ENCODE data around the gene PMM1. TPM values are rescaled to one million over a fixed set of nuclear protein-coding genes. Genes with fewer than 3 reads are reported as not detected.
A peak's percentile ranks its signal among the peaks of the same experiment; 100 is the strongest.
"Not testable (repeated sequence)": the region's sequence is repeated elsewhere in the genome, so short reads cannot be mapped to it uniquely, and the experiment has no call there.

Gene PMM1
- total RNA-seq, 2 experiments from 2014 or later: 17.0 to 40.5 TPM

DNA sequence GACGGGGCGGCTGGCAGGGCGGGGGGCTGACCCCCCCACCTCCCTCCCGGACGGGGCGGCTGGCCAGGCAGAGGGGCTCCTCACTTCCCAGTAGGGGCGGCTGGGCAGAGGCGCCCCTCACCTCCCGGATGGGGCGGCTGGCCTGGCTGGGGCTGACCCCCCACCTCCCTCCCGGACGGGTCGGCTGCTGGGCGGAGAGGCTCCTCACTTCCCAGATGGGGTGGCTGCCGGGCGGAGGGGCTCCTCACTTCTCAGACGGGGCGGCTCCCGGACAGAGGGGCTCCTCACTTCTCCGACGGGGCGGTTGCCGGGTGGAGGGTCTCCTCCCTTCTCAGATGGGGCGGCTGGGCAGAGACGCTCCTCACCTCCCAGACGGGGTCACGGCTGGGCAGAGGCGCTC is 41.5 kb upstream of the PMM1 start:
- H3K4me1 ChIP-seq (ENCODE audit: insufficient read depth, low read length, poor library complexity, severe bottlenecking); H3K9me3 ChIP-seq (ENCODE audit: low read length); intact Hi-C loops (cut with micrococcal nuclease; ENCODE audit: unreplicated experiment); H3K4me2 ChIP-seq (ENCODE audit: low read length); DNase-seq (ENCODE audit: low spot score); BruUV-seq (replicated peaks); H2AFZ ChIP-seq (ENCODE audit: low read length); CTCF ChIA-PET (ENCODE audit: unreplicated experiment); H3K27ac ChIP-seq (ENCODE audit: low read depth, low read length, poor library complexity, severe bottlenecking); H4K20me1 ChIP-seq (ENCODE audit: insufficient read depth, low read length); POLR2A ChIA-PET; H3K4me3 ChIP-seq (ENCODE audit: low read depth, low read length, poor library complexity, severe bottlenecking); H3K9me2 ChIP-seq (ENCODE audit: insufficient read depth, low read length): not testable (repeated sequence)
- Histone ChIP-seq H3K36me3 (ENCODE audit: insufficient read depth, low read length) (peaks cover 95% of the 10 kb centered on the region), H3K79me2 (ENCODE audit: insufficient read depth, low read depth, low read length) (peaks cover 51% of the 10 kb centered on the region)

DNA sequence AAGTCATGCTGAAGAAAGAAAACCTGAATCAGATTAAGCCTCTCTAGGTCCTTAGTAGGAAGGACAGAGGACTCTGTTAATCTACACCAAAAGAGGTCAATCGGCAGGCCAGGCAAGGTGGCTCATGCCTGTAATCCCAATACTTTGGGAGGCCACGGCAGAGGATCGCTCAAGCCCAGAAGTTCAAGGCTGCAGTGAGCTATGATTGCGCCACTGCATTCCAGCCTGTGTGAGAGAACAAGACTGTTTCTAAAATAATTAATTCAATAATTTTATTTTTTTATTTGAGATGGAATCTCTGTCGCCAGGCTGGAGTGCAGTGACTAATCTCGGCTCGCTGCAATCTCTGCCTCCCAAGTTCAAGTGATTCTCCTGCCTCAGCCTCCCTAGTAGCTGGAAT is 35.9 kb upstream of the PMM1 start:
- DNase-seq (ENCODE audit: low spot score): no peak
- Histone ChIP-seq H3K9me2 (ENCODE audit: insufficient read depth, low read length) (no peaks in the 10 kb centered on the region), H3K36me3 (ENCODE audit: insufficient read depth, low read length) (peaks cover 83% of the 10 kb centered on the region), H3K4me1 (ENCODE audit: insufficient read depth, low read length, poor library complexity, severe bottlenecking) (peaks cover 7% of the 10 kb centered on the region), H2AFZ (ENCODE audit: low read length) (no peak overlapping the region), H3K27ac (ENCODE audit: low read depth, low read length, poor library complexity, severe bottlenecking) (no peak overlapping the region), H3K4me3 (ENCODE audit: low read depth, low read length, poor library complexity, severe bottlenecking) (no peak overlapping the region), H3K9me3 (ENCODE audit: low read length) (no peaks in the 10 kb centered on the region), H3K79me2 (ENCODE audit: insufficient read depth, low read depth, low read length) (peaks cover 74% of the 10 kb centered on the region), H3K4me2 (ENCODE audit: low read length) (no peak overlapping the region), H4K20me1 (ENCODE audit: insufficient read depth, low read length) (peaks cover 7% of the 10 kb centered on the region; the same call in 1 of the 2 replicates)
- intact Hi-C loops (cut with micrococcal nuclease; ENCODE audit: unreplicated experiment): no loop called here
- POLR2A ChIA-PET: no interaction called here
- TF ChIP-seq, protein P1, sequence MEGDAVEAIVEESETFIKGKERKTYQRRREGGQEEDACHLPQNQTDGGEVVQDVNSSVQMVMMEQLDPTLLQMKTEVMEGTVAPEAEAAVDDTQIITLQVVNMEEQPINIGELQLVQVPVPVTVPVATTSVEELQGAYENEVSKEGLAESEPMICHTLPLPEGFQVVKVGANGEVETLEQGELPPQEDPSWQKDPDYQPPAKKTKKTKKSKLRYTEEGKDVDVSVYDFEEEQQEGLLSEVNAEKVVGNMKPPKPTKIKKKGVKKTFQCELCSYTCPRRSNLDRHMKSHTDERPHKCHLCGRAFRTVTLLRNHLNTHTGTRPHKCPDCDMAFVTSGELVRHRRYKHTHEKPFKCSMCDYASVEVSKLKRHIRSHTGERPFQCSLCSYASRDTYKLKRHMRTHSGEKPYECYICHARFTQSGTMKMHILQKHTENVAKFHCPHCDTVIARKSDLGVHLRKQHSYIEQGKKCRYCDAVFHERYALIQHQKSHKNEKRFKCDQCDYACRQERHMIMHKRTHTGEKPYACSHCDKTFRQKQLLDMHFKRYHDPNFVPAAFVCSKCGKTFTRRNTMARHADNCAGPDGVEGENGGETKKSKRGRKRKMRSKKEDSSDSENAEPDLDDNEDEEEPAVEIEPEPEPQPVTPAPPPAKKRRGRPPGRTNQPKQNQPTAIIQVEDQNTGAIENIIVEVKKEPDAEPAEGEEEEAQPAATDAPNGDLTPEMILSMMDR (conservative IDR thresholded peaks at IDR 0.05; ENCODE audit: low read length): no peak
- TF ChIP-seq EZH2phosphoT487 (IDR thresholded peaks at IDR 0.05; ENCODE audit: borderline replicate concordance, low read depth, low read length): no peak
- CTCF ChIA-PET (ENCODE audit: unreplicated experiment): interaction anchor here (0.6 kb wide), 1 partner anchor 48 kb away, joined by 3 read pairs; no protein-coding TSS in a partner anchor
- no TSS peak for BruUV-seq (replicated peaks)

DNA sequence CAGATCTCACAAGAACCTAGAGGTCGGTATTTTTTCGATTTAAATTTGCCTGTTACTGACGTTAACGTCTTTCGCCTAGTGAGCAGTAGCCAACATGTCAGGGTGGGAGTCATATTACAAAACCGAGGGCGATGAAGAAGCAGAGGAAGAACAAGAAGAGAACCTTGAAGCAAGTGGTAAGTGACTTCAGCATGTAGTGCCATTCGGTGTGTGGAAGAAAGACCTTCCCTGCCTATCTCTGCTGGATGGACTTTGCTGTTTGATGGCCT is 32.2 kb upstream of the PMM1 start:
- Histone ChIP-seq H3K9me2 (ENCODE audit: insufficient read depth, low read length) (no peaks in the 10 kb centered on the region), H2AFZ (ENCODE audit: low read length) (no peak overlapping the region; the same call in 1 of the 2 replicates), H3K4me2 (ENCODE audit: low read length) (peak overlapping the region; percentile 71), H3K9me3 (ENCODE audit: low read length) (no peaks in the 10 kb centered on the region), H3K36me3 (ENCODE audit: insufficient read depth, low read length) (peaks cover 50% of the 10 kb centered on the region), H3K79me2 (ENCODE audit: insufficient read depth, low read depth, low read length) (peaks cover 87% of the 10 kb centered on the region), H3K4me3 (ENCODE audit: low read depth, low read length, poor library complexity, severe bottlenecking) (peak overlapping the region; percentile 78), H3K27ac (ENCODE audit: low read depth, low read length, poor library complexity, severe bottlenecking) (peak overlapping the region; percentile 71), H3K4me1 (ENCODE audit: insufficient read depth, low read length, poor library complexity, severe bottlenecking) (peaks cover 23% of the 10 kb centered on the region), H4K20me1 (ENCODE audit: insufficient read depth, low read length) (peaks cover 21% of the 10 kb centered on the region)
- POLR2A ChIA-PET: interaction anchor here (0.6 to 1.4 kb wide), 5 partner anchors 16 to 325 kb away, joined by 3 to 4 read pairs (median 3); partner anchors contain the start of genes CENPM and PMM1
- no peak for DNase-seq (ENCODE audit: low spot score)
- intact Hi-C loops (cut with micrococcal nuclease; ENCODE audit: unreplicated experiment): loop anchor here (1.0 to 5.0 kb wide), 3 partner anchors 33 to 77 kb away; partner anchors contain the start of genes PMM1 and POLR3H
- CTCF ChIA-PET (ENCODE audit: unreplicated experiment): interaction anchor here (0.6 kb wide), 1 partner anchor 16 kb away, joined by 3 read pairs; no protein-coding TSS in a partner anchor
- BruUV-seq (replicated peaks): no TSS peak
- TF ChIP-seq EZH2phosphoT487 (IDR thresholded peaks at IDR 0.05; ENCODE audit: borderline replicate concordance, low read depth, low read length): no peak
- TF ChIP-seq, protein P1 (conservative IDR thresholded peaks at IDR 0.05; ENCODE audit: low read length): no peak

All from OCI-LY7 (cell line).